Vagina (tissue), 2 donors: ENCODE results near the gene PRSS36.

Experiments used
- POLR2A ChIP-seq, 2 donors: fragments of 450-650 bp; IDR thresholded peaks; one replicate each; pipeline ENCODE4 v1.6.1; 2017; ENCODE audit warnings: antibody characterized with exemption in 2 of 2, mild to moderate bottlenecking in 2 of 2, moderate library complexity in 2 of 2
- POLR2AphosphoS5 ChIP-seq, 2 donors: sonication (generic); formaldehyde crosslinking; IDR thresholded peaks; one replicate each; pipeline ENCODE4 v1.9.0; 2017; ENCODE audit warnings: antibody characterized with exemption in 2 of 2, mild to moderate bottlenecking in 2 of 2, low read depth in 1 of 2; ENCODE audit not compliant: insufficient read depth in 1 of 2
- TF ChIP-seq, protein P1 (sequence below), 3 experiments: fragments of 450-650 bp in 2 of 3; fragments of 200-600 bp in 1 of 3; sonication (generic) in 1 of 3; IDR thresholded peaks; one replicate each; pipeline ENCODE4 v1.5.1; 2017 to 2019; ENCODE audit warnings: antibody characterized with exemption in 3 of 3, mild to moderate bottlenecking in 2 of 3, moderate library complexity in 2 of 3

DNA sequence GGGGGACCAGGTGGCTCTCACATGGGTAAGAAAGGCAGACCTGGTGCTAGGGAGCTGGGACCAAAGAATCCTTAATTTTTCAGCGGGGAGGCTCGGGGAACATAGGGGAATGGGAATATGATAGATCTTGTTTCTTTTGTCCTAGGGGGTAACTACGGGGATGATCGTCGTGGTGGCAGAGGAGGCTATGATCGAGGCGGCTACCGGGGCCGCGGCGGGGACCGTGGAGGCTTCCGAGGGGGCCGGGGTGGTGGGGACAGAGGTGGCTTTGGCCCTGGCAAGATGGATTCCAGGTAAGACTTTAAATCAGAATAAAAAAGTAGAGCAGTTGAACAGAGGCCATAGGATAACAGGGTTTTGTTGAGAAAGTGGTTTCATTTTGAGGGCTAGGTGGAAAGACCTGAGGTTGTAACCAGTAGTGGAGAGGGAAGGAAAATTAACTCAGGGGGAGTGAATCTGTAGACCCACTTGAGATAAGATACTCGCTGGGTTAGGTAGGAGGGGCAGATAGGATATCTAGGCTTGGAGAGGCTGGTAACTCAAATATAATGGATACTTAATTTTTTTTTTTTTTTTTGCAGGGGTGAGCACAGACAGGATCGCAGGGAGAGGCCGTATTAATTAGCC, 41.1 kb upstream of the PRSS36 start:
- TF ChIP-seq, protein P1, sequence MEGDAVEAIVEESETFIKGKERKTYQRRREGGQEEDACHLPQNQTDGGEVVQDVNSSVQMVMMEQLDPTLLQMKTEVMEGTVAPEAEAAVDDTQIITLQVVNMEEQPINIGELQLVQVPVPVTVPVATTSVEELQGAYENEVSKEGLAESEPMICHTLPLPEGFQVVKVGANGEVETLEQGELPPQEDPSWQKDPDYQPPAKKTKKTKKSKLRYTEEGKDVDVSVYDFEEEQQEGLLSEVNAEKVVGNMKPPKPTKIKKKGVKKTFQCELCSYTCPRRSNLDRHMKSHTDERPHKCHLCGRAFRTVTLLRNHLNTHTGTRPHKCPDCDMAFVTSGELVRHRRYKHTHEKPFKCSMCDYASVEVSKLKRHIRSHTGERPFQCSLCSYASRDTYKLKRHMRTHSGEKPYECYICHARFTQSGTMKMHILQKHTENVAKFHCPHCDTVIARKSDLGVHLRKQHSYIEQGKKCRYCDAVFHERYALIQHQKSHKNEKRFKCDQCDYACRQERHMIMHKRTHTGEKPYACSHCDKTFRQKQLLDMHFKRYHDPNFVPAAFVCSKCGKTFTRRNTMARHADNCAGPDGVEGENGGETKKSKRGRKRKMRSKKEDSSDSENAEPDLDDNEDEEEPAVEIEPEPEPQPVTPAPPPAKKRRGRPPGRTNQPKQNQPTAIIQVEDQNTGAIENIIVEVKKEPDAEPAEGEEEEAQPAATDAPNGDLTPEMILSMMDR (IDR thresholded peaks at IDR 0.05): no peak
- TF ChIP-seq POLR2A (IDR thresholded peaks at IDR 0.05) (no peak), POLR2AphosphoS5 (IDR thresholded peaks at IDR 0.05; ENCODE audit: insufficient read depth in 1 of 2, low read depth in 1 of 2) (no peak)
